NCI-H446 (cell line): Measurements from ENCODE around the gene CXorf58.
A peak's percentile ranks its signal among the peaks of the same experiment; 100 is the strongest.
"Not testable (repeated sequence)": the region's sequence is repeated elsewhere in the genome, so short reads cannot be mapped to it uniquely, and the experiment has no call there.

ENCODE experiments used
- DNase-seq, 2 experiments: peaks; one replicate each; lab custom pipeline; 2025; lab: John Stamatoyannopoulos, UW

CXorf58 gene

GRCh38 chrX:23954396-23954795 is 46.6 kb downstream of the CXorf58 start:
- DNase-seq = no peak

- no peak for DNase-seq
These were observed 52.0 kb downstream of the CXorf58 start for GRCh38 chrX:23959781-23960180.

GRCh38 chrX:23964191-23964590 is 56.4 kb downstream of the CXorf58 start:
- DNase-seq = no peak

- not testable (repeated sequence) for DNase-seq
These were observed 57.8 kb downstream of the CXorf58 start for GRCh38 chrX:23965630-23966029.

GRCh38 chrX:23978491-23978890 is 70.7 kb downstream of the CXorf58 start:
- DNase-seq = peak; percentile 3 to 45

GRCh38 chrX:23980011-23980441 is 72.2 kb downstream of the CXorf58 start:
- DNase-seq = no peak

- no peak for DNase-seq
These were observed 73.4 kb downstream of the CXorf58 start for GRCh38 chrX:23981222-23981621.

- peak in 1 of 2 experiments; percentile 3 for DNase-seq
These were observed 73.9 kb downstream of the CXorf58 start for GRCh38 chrX:23981711-23982110.

- DNase-seq = no peak
These were observed 75.1 kb downstream of the CXorf58 start for GRCh38 chrX:23982891-23983290.
